Natural killer cell (primary cell): ENCODE data around the gene NEUROD2. TPM values are rescaled to one million over a fixed set of nuclear protein-coding genes. Genes with fewer than 3 reads are reported as not detected.
A peak's percentile ranks its signal among the peaks of the same experiment; 100 is the strongest.

Experiments used
- ATAC-seq, 3 donors: fragments of 150-1000 bp in 2 of 3; fragments of 200-7000 bp in 1 of 3; cut with Tn5 transposase; 1 replicate in 1 of 3; 2 replicates in 2 of 3; pipeline ENCODE4 v1.10.0; 2021; ENCODE audit warnings: mild to moderate bottlenecking in 2 of 3, moderate library complexity in 2 of 3
- DNase-seq, 2 donors: peaks; one replicate each; pipeline versions ENCODE4 v3.0.0 to v3.0.0-alpha.2; 2013 to 2021; ENCODE audit warnings: mixed read lengths in 1 of 2
- H3K27ac ChIP-seq: one replicate; pipeline ENCODE4 v1.5.1; 2013; ENCODE audit warnings: mild to moderate bottlenecking, low read length
- H3K27me3 ChIP-seq: one replicate; pipeline ENCODE4 v1.6.1; 2013; ENCODE audit warnings: low read length; ENCODE audit not compliant: control insufficient read depth, insufficient read depth
- H3K36me3 ChIP-seq: one replicate; pipeline ENCODE4 v1.6.1; 2013; ENCODE audit warnings: low read length; ENCODE audit not compliant: control insufficient read depth, insufficient read depth
- H3K4me1 ChIP-seq: one replicate; pipeline ENCODE4 v1.6.1; 2013; ENCODE audit warnings: low read length; ENCODE audit not compliant: control insufficient read depth, insufficient read depth
- H3K4me3 ChIP-seq: one replicate; pipeline ENCODE4 v1.5.1; 2013; ENCODE audit warnings: low read length
- H3K9me3 ChIP-seq: one replicate; pipeline ENCODE4 v1.6.1; 2013; ENCODE audit warnings: low read length; ENCODE audit not compliant: control insufficient read depth, insufficient read depth
- H3K27ac Mint-ChIP-seq, 2 donors: one replicate each; pipeline ENCODE4 v1.8.0; 2022; ENCODE audit warnings: mild to moderate bottlenecking in 2 of 2, mixed read lengths in 2 of 2, moderate library complexity in 1 of 2
- H3K27me3 Mint-ChIP-seq, 2 donors: one replicate each; pipeline ENCODE4 v1.8.0; 2022; ENCODE audit warnings: low read depth in 2 of 2, mixed read lengths in 2 of 2
- H3K36me3 Mint-ChIP-seq: one replicate; pipeline ENCODE4 v1.8.0; 2022; ENCODE audit warnings: mixed read lengths
- H3K4me1 Mint-ChIP-seq, 2 donors: one replicate each; pipeline ENCODE4 v1.8.0; 2022; ENCODE audit warnings: mixed read lengths in 2 of 2
- H3K4me3 Mint-ChIP-seq: one replicate; pipeline ENCODE4 v1.8.0; 2022; ENCODE audit warnings: mild to moderate bottlenecking, moderate library complexity, mixed read lengths
- H3K9me3 Mint-ChIP-seq, 2 donors: one replicate each; pipeline ENCODE4 v1.8.0; 2022; ENCODE audit warnings: mixed read lengths in 2 of 2
- WGBS: methylation state at CpG from one replicate; pipeline ENCODE4 v1.1.7; 2013; ENCODE audit warnings: missing lambda C conversion rate; ENCODE audit not compliant: insufficient coverage; 5-methylcytosine and 5-hydroxymethylcytosine counted together
- intact Hi-C: fragments of 100-400 bp; cut with micrococcal nuclease; formaldehyde crosslinking; loops from one replicate; pipeline ENCODE4 v1.14.2; 2022
- total RNA-seq, 4 donors: library from RNA; stranded (reverse); fragments of 120-200 nt in 1 of 4; gene quantifications; one replicate each; pipeline versions ENCODE4 v1.2.3 to v1.2.4, GENCODE V29; 2013 to 2022
- TF ChIP-seq, protein P1 (sequence below): fragments of 200-600 bp; IDR thresholded peaks from one replicate; pipeline ENCODE4 v1.8.0; 2022; ENCODE audit warnings: antibody characterized with exemption

NEUROD2 gene
- total RNA-seq, 3 donors from 2014 or later (not counting 1 experiment from before 2014, with no cell fraction given), result not detected

DNA sequence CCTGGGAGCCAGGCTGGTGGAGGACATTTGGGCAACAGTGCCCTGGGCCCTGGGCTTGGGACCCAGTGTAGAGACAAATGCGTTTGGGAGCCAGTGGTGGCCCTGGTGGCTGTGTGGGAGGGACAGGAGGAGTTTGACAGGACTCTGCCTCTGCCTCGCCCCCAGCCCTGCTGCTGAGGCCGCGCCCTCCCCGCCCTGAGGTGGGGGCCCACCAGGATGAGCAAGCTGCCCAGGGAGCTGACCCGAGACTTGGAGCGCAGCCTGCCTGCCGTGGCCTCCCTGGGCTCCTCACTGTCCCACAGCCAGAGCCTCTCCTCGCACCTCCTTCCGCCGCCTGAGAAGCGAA, 45.6 kb upstream of the NEUROD2 start:
- Mint-ChIP-seq H3K36me3 (no peaks in the 10 kb centered on the region), H3K4me1 (peaks cover 40 to 62% of the 10 kb centered on the region in 2 donors), H3K27me3 (no peaks in the 10 kb centered on the region), H3K9me3 (no peaks in the 10 kb centered on the region), H3K4me3 (no peak overlapping the region), H3K27ac (peak overlapping the region; percentile 59 to 79)
- intact Hi-C loops, result no loop called here
- TF ChIP-seq, protein P1, sequence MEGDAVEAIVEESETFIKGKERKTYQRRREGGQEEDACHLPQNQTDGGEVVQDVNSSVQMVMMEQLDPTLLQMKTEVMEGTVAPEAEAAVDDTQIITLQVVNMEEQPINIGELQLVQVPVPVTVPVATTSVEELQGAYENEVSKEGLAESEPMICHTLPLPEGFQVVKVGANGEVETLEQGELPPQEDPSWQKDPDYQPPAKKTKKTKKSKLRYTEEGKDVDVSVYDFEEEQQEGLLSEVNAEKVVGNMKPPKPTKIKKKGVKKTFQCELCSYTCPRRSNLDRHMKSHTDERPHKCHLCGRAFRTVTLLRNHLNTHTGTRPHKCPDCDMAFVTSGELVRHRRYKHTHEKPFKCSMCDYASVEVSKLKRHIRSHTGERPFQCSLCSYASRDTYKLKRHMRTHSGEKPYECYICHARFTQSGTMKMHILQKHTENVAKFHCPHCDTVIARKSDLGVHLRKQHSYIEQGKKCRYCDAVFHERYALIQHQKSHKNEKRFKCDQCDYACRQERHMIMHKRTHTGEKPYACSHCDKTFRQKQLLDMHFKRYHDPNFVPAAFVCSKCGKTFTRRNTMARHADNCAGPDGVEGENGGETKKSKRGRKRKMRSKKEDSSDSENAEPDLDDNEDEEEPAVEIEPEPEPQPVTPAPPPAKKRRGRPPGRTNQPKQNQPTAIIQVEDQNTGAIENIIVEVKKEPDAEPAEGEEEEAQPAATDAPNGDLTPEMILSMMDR, result no peak
- no peaks in the 10 kb centered on the region for H3K27me3 ChIP-seq
- DNase-seq (no peak), ATAC-seq (no peak)
- peaks cover 22% of the 10 kb centered on the region for H3K36me3 ChIP-seq
- H3K4me1 ChIP-seq, result peaks cover 3% of the 10 kb centered on the region
- WGBS, result 89% methylated on average over 12 of the region's 12 CpGs
- H3K4me3 ChIP-seq, result no peak overlapping the region
- no peaks in the 10 kb centered on the region for H3K9me3 ChIP-seq
- no peak overlapping the region for H3K27ac ChIP-seq

DNA sequence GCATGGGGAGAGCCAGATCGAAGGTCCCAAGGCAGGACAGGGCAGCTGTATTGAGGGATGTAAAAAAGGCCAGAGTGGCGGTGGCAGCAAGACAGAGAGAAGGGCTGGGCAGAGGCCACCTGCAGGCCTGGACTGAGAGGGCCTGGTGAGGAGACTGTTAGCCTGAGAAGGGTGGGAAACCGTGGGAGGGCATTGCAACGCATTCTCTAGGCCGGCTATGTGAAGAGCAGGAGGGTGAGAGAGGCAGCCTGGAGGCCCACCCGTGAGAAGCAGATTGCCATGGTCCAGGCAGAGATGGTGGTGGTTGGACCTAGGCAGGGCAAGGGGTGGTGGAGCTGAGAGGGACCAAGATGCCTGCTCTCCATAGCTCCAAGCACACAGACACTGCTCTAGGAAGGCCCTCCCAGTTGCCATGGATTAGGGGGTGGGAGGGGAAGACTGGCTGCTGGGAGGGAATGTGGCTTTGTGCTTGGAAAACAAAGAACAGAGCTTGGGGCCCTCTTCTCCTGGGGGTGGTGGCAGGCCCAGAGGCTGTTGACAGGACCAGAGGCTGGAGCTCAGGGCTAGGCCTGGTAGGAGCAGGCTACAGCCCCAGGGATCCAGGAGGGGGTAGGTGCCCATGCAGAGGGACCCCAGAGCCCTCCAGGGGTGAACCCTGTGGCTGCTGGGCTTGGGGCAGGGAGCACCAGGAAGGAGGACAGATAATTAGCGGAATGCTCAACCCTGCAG, 45.0 kb upstream of the NEUROD2 start:
- Mint-ChIP-seq H3K36me3 (no peaks in the 10 kb centered on the region), H3K27ac (peak overlapping the region; percentile 65 to 79), H3K4me1 (peaks cover 40 to 62% of the 10 kb centered on the region in 2 donors), H3K27me3 (no peaks in the 10 kb centered on the region), H3K4me3 (no peak overlapping the region), H3K9me3 (no peaks in the 10 kb centered on the region)
- Histone ChIP-seq H3K27me3 (no peaks in the 10 kb centered on the region), H3K27ac (no peak overlapping the region), H3K36me3 (peaks cover 16% of the 10 kb centered on the region), H3K4me3 (no peak overlapping the region), H3K4me1 (peaks cover 3% of the 10 kb centered on the region), H3K9me3 (no peaks in the 10 kb centered on the region)
- no peak for ATAC-seq
- TF ChIP-seq, protein P1, result no peak
- WGBS, result 76% methylated on average over 7 of the region's 7 CpGs
- DNase-seq, result no peak
- intact Hi-C loops, result no loop called here

DNA sequence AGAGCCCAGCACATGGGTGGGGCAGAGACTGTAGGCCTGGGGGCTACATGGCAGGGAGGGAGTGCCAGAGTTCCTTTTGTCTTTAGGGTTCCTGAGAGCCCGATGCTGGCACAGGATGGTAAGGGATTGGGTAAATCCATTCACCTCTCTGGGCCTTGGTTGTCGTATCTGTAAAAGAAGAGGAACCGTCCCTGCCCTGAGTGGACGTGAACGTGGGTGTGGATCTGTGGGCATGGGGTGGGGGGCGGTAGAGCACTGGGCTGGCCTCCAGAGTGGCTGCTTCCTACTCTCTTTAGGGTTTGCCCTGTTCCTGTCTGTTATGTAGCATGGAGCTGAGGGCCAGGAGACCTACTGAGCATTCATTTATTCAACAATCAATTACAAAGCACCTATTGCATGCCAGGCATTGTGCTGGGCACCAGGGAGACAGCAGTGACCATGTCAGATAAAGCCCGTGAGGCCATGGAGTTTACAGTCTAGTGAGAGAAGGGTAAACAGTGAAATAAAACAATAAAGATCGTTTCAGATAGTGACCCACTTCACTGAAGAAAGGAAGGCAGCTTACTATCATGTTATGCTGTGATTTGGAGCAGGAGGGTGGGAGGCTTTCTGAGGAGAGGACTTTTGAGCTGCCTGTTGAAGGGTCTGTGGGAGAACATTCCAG, 44.3 kb upstream of the NEUROD2 start:
- H3K27me3 Mint-ChIP-seq, result no peaks in the 10 kb centered on the region
- Histone ChIP-seq H3K4me3 (no peak overlapping the region), H3K4me1 (peaks cover 3% of the 10 kb centered on the region), H3K27ac (no peak overlapping the region), H3K9me3 (no peaks in the 10 kb centered on the region), H3K36me3 (peaks cover 15% of the 10 kb centered on the region), H3K27me3 (no peaks in the 10 kb centered on the region)
- H3K4me3 Mint-ChIP-seq, result no peak overlapping the region
- peaks cover 40 to 61% of the 10 kb centered on the region in 2 donors for H3K4me1 Mint-ChIP-seq
- peak overlapping the region; percentile 65 to 79 for H3K27ac Mint-ChIP-seq
- DNase-seq, result no peak
- intact Hi-C loops, result no loop called here
- no peak for ATAC-seq
- WGBS, result 76% methylated on average over 8 of the region's 8 CpGs
- TF ChIP-seq, protein P1, result no peak
- no peaks in the 10 kb centered on the region for H3K9me3 Mint-ChIP-seq
- H3K36me3 Mint-ChIP-seq, result no peaks in the 10 kb centered on the region
